Measurements from ENCODE around the gene ZP3. TPM values are rescaled to one million over a fixed set of nuclear protein-coding genes. Genes with fewer than 3 reads are reported as not detected.
A peak's percentile ranks its signal among the peaks of the same experiment; 100 is the strongest.

ZP3 gene
- total and polyA plus RNA-seq, 8 donors: 0.46 to 7.1 (median 1.4) TPM; not detected in 4

DNA sequence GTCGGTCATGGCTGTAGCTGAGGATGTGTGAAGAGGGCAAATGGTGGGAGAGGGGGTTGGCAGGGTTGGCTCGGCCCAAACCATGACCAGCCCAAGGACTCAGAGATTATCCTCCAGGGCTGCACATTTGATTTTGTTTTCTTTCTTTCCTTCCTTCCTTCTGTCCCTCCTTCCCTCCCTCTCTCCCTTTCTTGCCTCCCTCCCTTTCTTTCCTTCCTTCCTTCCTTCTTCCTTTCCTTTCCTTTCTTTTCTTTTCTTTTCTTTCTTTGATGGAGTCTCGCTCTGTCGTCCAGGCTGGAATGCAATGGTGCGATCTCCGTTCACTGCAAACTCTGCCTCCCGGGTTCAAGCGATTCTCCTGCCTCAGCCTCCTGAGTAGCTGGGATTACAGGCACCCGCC lies 19.0 kb upstream of the ZP3 start:
- intact Hi-C loops (cut with DNase I; ENCODE audit: low total_unique reads): no loop called here
- 84 to 92% (median 91%) methylated on average over 9 of the region's 9 CpGs for WGBS, 5 donors
- Histone ChIP-seq H3K27ac (no peak overlapping the region), H3K4me1 (no peaks in the 10 kb centered on the region), H3K36me3 (no peaks in the 10 kb centered on the region), H3K27me3 (no peaks in the 10 kb centered on the region), H3K9me3 (no peaks in the 10 kb centered on the region), H3K4me3 (no peak overlapping the region)
- no peak for DNase-seq
- no peak for TF ChIP-seq POLR2AphosphoS5 (IDR thresholded peaks at IDR 0.05)
- TF ChIP-seq POLR2A (IDR thresholded peaks at IDR 0.05): no peak
- no peak for TF ChIP-seq EP300 (IDR thresholded peaks at IDR 0.05)
- TF ChIP-seq, protein P1, sequence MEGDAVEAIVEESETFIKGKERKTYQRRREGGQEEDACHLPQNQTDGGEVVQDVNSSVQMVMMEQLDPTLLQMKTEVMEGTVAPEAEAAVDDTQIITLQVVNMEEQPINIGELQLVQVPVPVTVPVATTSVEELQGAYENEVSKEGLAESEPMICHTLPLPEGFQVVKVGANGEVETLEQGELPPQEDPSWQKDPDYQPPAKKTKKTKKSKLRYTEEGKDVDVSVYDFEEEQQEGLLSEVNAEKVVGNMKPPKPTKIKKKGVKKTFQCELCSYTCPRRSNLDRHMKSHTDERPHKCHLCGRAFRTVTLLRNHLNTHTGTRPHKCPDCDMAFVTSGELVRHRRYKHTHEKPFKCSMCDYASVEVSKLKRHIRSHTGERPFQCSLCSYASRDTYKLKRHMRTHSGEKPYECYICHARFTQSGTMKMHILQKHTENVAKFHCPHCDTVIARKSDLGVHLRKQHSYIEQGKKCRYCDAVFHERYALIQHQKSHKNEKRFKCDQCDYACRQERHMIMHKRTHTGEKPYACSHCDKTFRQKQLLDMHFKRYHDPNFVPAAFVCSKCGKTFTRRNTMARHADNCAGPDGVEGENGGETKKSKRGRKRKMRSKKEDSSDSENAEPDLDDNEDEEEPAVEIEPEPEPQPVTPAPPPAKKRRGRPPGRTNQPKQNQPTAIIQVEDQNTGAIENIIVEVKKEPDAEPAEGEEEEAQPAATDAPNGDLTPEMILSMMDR (IDR thresholded peaks at IDR 0.05): no peak

DNA sequence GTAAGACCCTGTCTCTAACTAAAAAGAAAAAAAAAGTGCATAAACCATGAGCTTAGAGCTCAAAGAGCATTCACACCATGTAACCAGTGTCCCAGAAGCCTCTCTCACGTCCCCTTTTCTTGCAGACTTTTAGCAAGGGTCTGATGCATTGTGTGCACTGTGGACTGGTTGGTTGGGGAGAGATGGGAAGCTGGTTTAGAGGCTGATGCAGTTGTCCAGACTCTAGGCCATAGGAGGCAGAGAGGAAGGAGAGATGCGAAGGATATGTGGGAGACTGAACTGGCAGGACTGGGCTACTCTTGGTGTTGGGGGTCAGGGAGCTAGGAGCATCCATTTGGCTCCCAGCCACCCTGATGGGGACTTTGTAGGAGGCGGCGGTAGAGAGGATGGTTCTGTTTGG lies 17.0 kb upstream of the ZP3 start:
- Histone ChIP-seq H3K4me1 (no peaks in the 10 kb centered on the region), H3K27me3 (no peaks in the 10 kb centered on the region), H3K36me3 (no peaks in the 10 kb centered on the region), H3K27ac (no peak overlapping the region), H3K4me3 (no peak overlapping the region), H3K9me3 (no peaks in the 10 kb centered on the region)
- intact Hi-C loops (cut with DNase I; ENCODE audit: low total_unique reads): no loop called here
- TF ChIP-seq EP300 (IDR thresholded peaks at IDR 0.05): no peak
- TF ChIP-seq, protein P1 (IDR thresholded peaks at IDR 0.05): no peak
- no peak for TF ChIP-seq POLR2AphosphoS5 (IDR thresholded peaks at IDR 0.05)
- no peak for TF ChIP-seq POLR2A (IDR thresholded peaks at IDR 0.05)
- 70 to 93% (median 87%) methylated on average over 4 of the region's 4 CpGs for WGBS, 5 donors
- DNase-seq: no peak

DNA sequence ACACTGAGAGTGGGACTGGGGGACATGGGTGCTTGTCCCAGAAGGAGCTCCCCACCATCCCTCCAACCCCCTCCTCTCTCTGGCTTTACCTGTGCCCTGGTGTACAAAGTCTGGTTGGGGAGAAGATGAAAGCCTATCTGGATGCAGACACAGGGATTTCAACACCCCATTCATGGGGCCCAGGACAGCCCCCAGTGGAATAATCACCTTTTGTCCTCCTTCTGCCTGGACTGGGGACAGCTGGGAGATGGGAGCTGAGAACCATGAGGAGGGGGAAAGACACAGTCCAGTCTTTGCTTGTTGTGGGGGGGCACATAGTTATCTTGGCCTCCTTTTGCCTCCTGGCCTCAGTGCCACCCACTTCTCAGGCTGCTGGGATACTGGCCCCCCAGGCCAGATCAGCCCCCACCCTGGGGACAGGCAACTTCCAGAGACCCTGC lies 16.6 kb upstream of the ZP3 start:
- no peaks in the 10 kb centered on the region for H3K27me3 ChIP-seq
- H3K4me1 ChIP-seq: no peaks in the 10 kb centered on the region
- no peak overlapping the region for H3K27ac ChIP-seq
- DNase-seq: no peak
- intact Hi-C loops (cut with DNase I; ENCODE audit: low total_unique reads): no loop called here
- H3K4me3 ChIP-seq: no peak overlapping the region
- no peaks in the 10 kb centered on the region for H3K36me3 ChIP-seq
- TF ChIP-seq POLR2A (IDR thresholded peaks at IDR 0.05): no peak
- TF ChIP-seq, protein P1 (IDR thresholded peaks at IDR 0.05): no peak
- TF ChIP-seq POLR2AphosphoS5 (IDR thresholded peaks at IDR 0.05): no peak
- no peak for TF ChIP-seq EP300 (IDR thresholded peaks at IDR 0.05)
- no peaks in the 10 kb centered on the region for H3K9me3 ChIP-seq

DNA sequence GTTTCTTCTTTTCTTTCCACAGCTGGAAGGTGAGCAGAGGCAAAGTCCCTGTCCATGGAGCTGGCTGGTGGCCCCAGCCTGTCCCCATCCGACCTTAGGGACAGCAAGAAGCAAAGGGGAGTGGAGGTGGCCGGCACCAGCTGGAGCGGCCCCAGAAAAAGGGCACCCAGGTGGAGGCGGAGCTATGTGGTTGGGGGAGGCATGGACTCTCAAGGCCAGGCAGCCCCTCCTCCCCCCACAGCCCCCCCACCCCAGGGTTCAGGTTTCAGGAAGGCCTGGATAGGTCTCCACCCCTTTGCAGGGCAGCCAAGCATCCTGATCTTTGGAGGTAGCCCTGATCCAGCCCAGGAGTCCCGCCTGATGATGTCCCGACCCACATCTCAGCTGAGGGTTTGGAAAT lies 15.2 kb upstream of the ZP3 start, which contains the start of gene SSC4D:
Gene SSC4D, minus strand, starts transcription at position 161 of the 400 bp plus-strand sequence. CDS start 5,258 bp downstream, outside the sequence.
- no peaks in the 10 kb centered on the region for H3K27me3 ChIP-seq
- H3K9me3 ChIP-seq: no peaks in the 10 kb centered on the region
- H3K36me3 ChIP-seq: no peaks in the 10 kb centered on the region
- no peak within 1 kb of the TSS for H3K4me3 ChIP-seq
- WGBS, 5 donors: 60 to 79% (median 68%) methylated on average over 6 of the region's 6 CpGs
- TF ChIP-seq EP300 (IDR thresholded peaks at IDR 0.05) (no peak), POLR2A (IDR thresholded peaks at IDR 0.05) (no peak), POLR2AphosphoS5 (IDR thresholded peaks at IDR 0.05) (no peak)
- TF ChIP-seq, protein P1 (IDR thresholded peaks at IDR 0.05): no peak
- DNase-seq: peak in 1 of 2 donors; percentile 51
- intact Hi-C loops (cut with DNase I; ENCODE audit: low total_unique reads): no loop called here
- H3K4me1 ChIP-seq: no peaks in the 10 kb centered on the region
- H3K27ac ChIP-seq: no peak within 1 kb of the TSS
